ENCODE measurements around the gene DNAJC1.
"Not testable (repeated sequence)": the region's sequence is repeated elsewhere in the genome, so short reads cannot be mapped to it uniquely, and the experiment has no call there.

The DNAJC1 gene

GRCh38 chr10:21822273-21822672, 181.3 kb downstream of the DNAJC1 start:
- not testable (repeated sequence) for DNase-seq

GRCh38 chr10:21820952-21821351, 182.6 kb downstream of the DNAJC1 start:
- no peak for DNase-seq

- DNase-seq = not testable (repeated sequence)
Observed at GRCh38 chr10:21818416-21818815, 185.1 kb downstream of the DNAJC1 start.

GRCh38 chr10:21814866-21815265, 188.7 kb downstream of the DNAJC1 start:
- no peak for DNase-seq

GRCh38 chr10:21813946-21814345, 189.6 kb downstream of the DNAJC1 start:
- no peak for DNase-seq

GRCh38 chr10:21811245-21811585, 192.3 kb downstream of the DNAJC1 start:
- no peak for DNase-seq

- DNase-seq = no peak
Observed at GRCh38 chr10:21810582-21811244, 192.8 kb downstream of the DNAJC1 start.

- DNase-seq = no peak
Observed at GRCh38 chr10:21808550-21808949, 195.0 kb downstream of the DNAJC1 start.

GRCh38 chr10:21807180-21807579, 196.3 kb downstream of the DNAJC1 start:
- no peak for DNase-seq

GRCh38 chr10:21803374-21803773, 200.2 kb downstream of the DNAJC1 start:
- no peak for DNase-seq

- DNase-seq = no peak
Observed at GRCh38 chr10:21801609-21802008, 201.9 kb downstream of the DNAJC1 start.

- DNase-seq = no peak
Observed at GRCh38 chr10:21797984-21798765, 205.4 kb downstream of the DNAJC1 start.

- DNase-seq = no peak
Observed at GRCh38 chr10:21797533-21797932, 206.0 kb downstream of the DNAJC1 start.

- no peak for DNase-seq
Observed at GRCh38 chr10:21791276-21791675, 212.3 kb downstream of the DNAJC1 start.

GRCh38 chr10:21776883-21777282, 226.6 kb downstream of the DNAJC1 start:
- no peak for DNase-seq

GRCh38 chr10:21771219-21771618, 232.3 kb downstream of the DNAJC1 start:
- no peak for DNase-seq

- DNase-seq = no peak
Observed at GRCh38 chr10:21769041-21769440, 234.5 kb downstream of the DNAJC1 start.

GRCh38 chr10:21764466-21765189, 238.9 kb downstream of the DNAJC1 start:
- DNase-seq = no peak

GRCh38 chr10:21760332-21760731, 243.2 kb downstream of the DNAJC1 start:
- DNase-seq = no peak

- DNase-seq = no peak
Observed at GRCh38 chr10:21759232-21759631, 244.3 kb downstream of the DNAJC1 start.

- no peak for DNase-seq
Observed at GRCh38 chr10:21758696-21759095, 244.8 kb downstream of the DNAJC1 start.

- no peak for DNase-seq
Observed at GRCh38 chr10:21758239-21758638, 245.3 kb downstream of the DNAJC1 start.

GRCh38 chr10:21757185-21757901, 246.2 kb downstream of the DNAJC1 start:
- DNase-seq = no peak

Measured in activated CD4-positive, CD25-positive, alpha-beta regulatory T cell (primary cell).